ENCODE data around the gene SKAP2.

GRCh38 chr7:26760501-26760900 is 103.9 kb downstream of the SKAP2 start:
- TF ChIP-seq CTCF (IDR thresholded peaks at IDR 0.05) (no peak), POLR2A (IDR thresholded peaks at IDR 0.05) (no peak)

All from lower leg skin (tissue), 3 donors.